GM12892 (cell line): ENCODE measurements around the gene MEGF9.
A peak's percentile ranks its signal among the peaks of the same experiment; 100 is the strongest.

Experiments
- DNase-seq: peaks from one replicate; pipeline ENCODE4 v3.0.0; 2011; ENCODE audit not compliant: insufficient read length
- FAIRE-seq: peaks from 2 replicates; lab custom pipeline; 2011; peaks lifted over from hg19 to GRCh38; lab: Jason Lieb, UNC
- POLR2A ChIP-seq: IDR thresholded peaks from 2 replicates; pipeline ENCODE4 v1.6.1; 2011; ENCODE audit warnings: low read depth, low read length, control low read depth
- POLR2AphosphoS5 ChIP-seq: IDR thresholded peaks from 2 replicates; pipeline ENCODE4 v1.6.1; 2011; ENCODE audit warnings: low read depth, low read length, control low read depth
- TAF1 ChIP-seq: IDR thresholded peaks from 2 replicates; pipeline ENCODE4 v1.6.1; 2011; ENCODE audit warnings: low read depth, mild to moderate bottlenecking, control low read depth, low read length, borderline replicate concordance

Gene MEGF9

DNA sequence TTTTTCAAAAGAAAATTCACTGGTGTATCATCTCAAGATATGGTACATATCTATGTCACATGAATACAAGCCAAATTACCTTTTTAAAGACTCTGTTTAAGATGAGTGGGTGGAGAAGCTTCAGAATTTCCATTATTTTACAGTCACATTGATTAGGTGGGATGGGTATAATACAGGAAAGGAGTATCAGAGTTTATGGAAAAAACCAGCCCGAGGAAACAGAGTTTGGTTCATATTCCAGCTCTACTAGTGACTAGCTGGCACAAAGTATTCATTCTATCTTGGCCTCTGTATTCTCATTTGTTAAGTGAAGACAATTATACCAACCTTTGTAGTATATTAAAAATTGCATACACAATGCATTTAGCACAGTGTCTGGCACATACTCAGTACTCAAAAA, 87.8 kb downstream of the MEGF9 start:
- DNase-seq (no peak), FAIRE-seq (no peak)
- TF ChIP-seq TAF1 (no peak), POLR2AphosphoS5 (no peak), POLR2A (no peak)

DNA sequence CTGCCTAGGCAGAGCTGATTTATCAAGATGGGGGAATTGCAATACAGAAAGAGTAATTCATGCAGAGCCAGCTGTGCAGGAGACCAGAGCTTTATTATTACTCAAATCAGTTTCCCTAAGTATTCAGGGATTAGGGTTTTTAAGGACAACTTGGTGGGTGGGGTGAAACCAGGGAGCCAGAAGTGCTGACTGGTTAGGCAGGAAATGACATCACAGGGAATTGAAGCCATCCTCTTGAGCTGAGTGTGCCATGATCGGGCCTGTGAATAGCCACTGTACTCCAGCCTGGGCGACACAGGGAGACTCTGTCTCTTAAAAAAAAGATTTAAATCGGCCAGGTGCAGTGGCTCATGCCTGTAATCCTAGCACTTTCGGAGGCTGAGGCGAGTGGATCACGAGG, 89.0 kb downstream of the MEGF9 start:
- FAIRE-seq (no peak), DNase-seq (no peak)
- TF ChIP-seq TAF1, result no peak
- TF ChIP-seq POLR2AphosphoS5, result no peak
- no peak for TF ChIP-seq POLR2A

GRCh38 chr9:120622790-120623189, 91.5 kb downstream of the MEGF9 start:
- TF ChIP-seq POLR2A (no peak), POLR2AphosphoS5 (no peak)
- no peak for DNase-seq
- no peak for FAIRE-seq

DNA sequence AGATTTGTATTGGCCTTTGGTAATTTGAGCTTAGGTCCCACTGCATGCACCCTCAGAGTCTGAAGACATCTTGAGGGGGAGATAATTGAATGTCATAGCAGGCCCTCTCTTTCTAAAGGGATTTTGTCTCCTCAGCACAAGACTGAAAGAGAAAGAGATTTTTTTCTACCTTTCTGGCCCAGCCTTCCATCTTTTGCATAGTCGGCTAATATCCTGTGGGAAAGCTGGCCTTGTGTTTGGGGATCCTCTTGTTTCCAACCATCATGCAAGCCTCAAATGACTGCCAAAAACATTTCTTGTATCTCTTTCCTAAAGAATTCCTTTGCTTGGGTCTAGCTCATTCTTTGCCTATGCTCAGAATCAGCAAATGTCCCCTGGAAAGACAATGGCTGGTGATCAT, 92.3 kb downstream of the MEGF9 start:
- TF ChIP-seq POLR2AphosphoS5 (no peak), TAF1 (no peak), POLR2A (no peak)
- FAIRE-seq (no peak), DNase-seq (no peak)

- DNase-seq (peak; percentile 25), FAIRE-seq (peak; percentile 74)
- TF ChIP-seq POLR2AphosphoS5, result no peak
- TF ChIP-seq POLR2A, result no peak
- TF ChIP-seq TAF1, result no peak
These were observed 94.3 kb downstream of the MEGF9 start for GRCh38 chr9:120619751-120620655.

GRCh38 chr9:120616966-120617935, 97.0 kb downstream of the MEGF9 start:
- TF ChIP-seq TAF1 (no peak), POLR2AphosphoS5 (no peak), POLR2A (no peak)
- DNase-seq (no peak), FAIRE-seq (no peak)

GRCh38 chr9:120612218-120612617, 102.1 kb downstream of the MEGF9 start:
- no peak for FAIRE-seq
- no peak for TF ChIP-seq TAF1
- TF ChIP-seq POLR2AphosphoS5, result no peak
- TF ChIP-seq POLR2A, result no peak
- DNase-seq, result no peak

- no peak for FAIRE-seq
- TF ChIP-seq POLR2AphosphoS5 (no peak), TAF1 (no peak), POLR2A (no peak)
- DNase-seq, result no peak
These were observed 102.6 kb downstream of the MEGF9 start for GRCh38 chr9:120611690-120612068.

GRCh38 chr9:120610975-120611689, 103.1 kb downstream of the MEGF9 start:
- TF ChIP-seq TAF1 (no peak), POLR2A (no peak), POLR2AphosphoS5 (no peak)
- FAIRE-seq (no peak), DNase-seq (no peak)

DNA sequence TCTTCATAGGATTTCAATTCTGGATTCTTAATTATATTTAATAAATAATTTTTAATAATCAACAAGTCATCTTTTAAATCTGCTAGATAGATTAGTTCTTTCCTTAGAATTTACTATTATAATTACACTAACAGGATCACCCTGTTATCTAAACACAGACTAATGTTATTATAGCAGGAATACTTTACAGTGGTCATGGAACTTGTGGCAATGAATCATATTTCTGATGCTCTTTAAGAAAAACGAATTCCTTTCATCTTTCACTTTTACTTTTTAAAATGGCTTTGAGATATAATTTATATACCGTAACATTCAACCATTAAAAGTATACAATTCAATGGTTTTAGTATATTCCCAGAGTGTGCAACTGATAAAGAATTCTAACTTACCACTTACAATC, 104.6 kb downstream of the MEGF9 start:
- TF ChIP-seq TAF1 (no peak), POLR2A (no peak), POLR2AphosphoS5 (no peak)
- DNase-seq (no peak), FAIRE-seq (no peak)

GRCh38 chr9:120608421-120608820, 105.8 kb downstream of the MEGF9 start:
- DNase-seq, result no peak
- FAIRE-seq, result no peak
- TF ChIP-seq TAF1 (no peak), POLR2A (no peak), POLR2AphosphoS5 (no peak)

GRCh38 chr9:120603591-120603990, 110.7 kb downstream of the MEGF9 start:
- no peak for TF ChIP-seq TAF1
- TF ChIP-seq POLR2A, result no peak
- no peak for TF ChIP-seq POLR2AphosphoS5
- DNase-seq (no peak), FAIRE-seq (no peak)
